LNCAP (cell line): ENCODE data around the gene KYNU.

Experiments
- TF ChIP-seq, protein P1 (sequence below): fragments of 450-650 bp; IDR thresholded peaks from 2 replicates; pipeline ENCODE4 v1.5.1; 2017; ENCODE audit warnings: mild to moderate bottlenecking

KYNU gene

DNA sequence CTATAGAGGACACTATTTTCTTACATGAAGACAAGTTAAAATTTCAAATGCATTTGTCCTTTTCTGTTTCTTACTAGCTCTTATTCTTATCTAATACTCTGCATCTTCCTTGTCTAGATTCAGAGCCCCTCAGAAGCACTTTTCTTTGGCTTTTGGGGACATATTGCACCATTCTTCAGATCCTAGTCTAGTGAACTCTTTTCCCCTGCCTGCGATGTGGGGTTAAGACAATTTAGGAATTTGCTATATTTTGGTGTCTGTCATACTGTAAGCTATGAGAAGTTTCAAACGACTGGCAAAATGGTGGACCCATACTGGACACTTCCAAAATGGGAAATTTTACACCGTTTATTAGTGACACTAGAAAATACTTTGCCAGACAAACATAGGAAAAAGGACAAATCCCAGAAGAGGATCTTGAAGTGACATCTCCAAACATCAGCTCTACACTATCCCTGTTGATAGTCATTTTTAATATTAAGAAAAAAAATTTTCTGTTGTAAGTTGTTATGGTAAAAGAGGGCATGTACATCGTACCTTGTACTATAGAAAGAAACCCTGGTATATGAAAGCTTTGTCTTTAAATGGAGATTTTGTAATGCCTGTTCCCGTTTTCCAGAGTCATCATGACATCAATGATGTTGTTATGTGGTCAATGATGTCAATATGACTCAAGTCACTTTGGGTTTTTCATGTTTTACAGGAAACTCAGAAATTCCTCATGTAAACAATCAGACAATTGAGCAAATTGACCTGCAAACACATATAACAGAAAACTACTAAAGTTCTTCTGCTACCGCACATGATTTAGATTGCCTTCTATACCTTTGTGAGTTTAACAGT, 4.4 kb upstream of the KYNU start:
- TF ChIP-seq, protein P1, sequence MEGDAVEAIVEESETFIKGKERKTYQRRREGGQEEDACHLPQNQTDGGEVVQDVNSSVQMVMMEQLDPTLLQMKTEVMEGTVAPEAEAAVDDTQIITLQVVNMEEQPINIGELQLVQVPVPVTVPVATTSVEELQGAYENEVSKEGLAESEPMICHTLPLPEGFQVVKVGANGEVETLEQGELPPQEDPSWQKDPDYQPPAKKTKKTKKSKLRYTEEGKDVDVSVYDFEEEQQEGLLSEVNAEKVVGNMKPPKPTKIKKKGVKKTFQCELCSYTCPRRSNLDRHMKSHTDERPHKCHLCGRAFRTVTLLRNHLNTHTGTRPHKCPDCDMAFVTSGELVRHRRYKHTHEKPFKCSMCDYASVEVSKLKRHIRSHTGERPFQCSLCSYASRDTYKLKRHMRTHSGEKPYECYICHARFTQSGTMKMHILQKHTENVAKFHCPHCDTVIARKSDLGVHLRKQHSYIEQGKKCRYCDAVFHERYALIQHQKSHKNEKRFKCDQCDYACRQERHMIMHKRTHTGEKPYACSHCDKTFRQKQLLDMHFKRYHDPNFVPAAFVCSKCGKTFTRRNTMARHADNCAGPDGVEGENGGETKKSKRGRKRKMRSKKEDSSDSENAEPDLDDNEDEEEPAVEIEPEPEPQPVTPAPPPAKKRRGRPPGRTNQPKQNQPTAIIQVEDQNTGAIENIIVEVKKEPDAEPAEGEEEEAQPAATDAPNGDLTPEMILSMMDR = no peak

DNA sequence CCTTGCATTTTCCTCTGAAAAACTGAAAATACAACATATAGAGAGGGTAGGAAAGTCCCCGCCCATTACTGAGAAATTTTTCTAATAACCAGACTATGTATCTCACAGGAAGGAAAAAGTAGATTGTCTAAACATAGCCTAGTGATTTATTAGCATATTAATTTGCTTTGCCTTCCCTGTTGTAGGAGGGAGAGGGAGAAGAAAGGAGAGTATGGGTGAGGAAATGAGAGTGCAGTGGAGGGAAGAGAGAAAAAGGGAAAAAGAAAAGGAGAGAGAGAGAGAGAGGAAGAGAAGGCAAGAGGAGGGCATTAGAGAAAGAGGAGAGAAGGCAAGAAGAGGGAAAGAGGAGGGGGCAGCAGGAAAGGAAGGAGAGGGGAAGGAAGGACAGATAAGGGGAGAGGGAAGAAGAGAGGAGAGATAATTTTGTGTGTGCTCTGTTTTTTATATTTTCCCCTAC, 3.6 kb upstream of the KYNU start:
- TF ChIP-seq, protein P1 = no peak

DNA sequence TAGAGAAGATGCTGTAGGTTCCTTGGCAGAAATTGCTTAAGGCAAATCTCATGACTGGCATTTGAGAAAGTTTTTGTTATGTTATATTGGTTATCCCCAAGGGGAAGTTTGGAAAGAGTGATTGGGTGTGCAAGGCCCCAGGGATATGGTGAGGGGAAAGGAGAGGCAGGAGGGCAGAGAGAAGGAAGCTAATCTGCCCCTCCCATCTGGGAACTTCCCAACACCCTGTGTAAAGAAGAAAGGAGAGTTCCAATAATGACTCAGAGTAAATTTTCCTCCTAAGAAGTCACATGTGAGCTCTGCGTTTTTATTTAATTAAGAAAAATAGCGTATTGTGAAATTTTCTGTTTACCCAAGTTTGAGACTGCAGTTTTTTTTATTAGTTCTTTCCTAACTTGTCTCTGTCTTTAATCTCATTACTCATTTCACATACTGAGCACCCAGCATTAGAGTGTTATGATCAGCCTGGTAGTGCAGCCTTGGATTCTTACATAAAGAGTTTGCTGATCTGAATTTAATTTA, 3.1 kb upstream of the KYNU start:
- TF ChIP-seq, protein P1 = no peak

DNA sequence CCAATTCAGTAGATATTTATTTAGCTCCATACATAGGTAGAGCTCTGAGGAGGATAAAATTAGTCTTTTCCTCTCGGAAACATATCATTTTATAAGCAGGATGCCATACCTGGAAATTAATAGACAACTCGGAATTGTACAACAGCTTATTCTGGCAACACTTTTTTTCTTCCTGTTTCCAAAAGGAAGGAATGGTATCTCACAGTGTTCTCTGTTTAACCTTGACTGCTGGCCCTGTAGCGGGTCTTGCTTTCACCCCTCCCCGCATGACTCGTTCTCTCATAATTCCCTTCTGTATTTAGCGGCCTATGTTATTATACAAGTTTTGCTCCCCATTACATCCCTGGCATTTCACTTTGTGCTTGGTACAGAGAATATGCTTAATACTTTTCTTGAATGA, 2.5 kb upstream of the KYNU start:
- TF ChIP-seq, protein P1 = no peak

DNA sequence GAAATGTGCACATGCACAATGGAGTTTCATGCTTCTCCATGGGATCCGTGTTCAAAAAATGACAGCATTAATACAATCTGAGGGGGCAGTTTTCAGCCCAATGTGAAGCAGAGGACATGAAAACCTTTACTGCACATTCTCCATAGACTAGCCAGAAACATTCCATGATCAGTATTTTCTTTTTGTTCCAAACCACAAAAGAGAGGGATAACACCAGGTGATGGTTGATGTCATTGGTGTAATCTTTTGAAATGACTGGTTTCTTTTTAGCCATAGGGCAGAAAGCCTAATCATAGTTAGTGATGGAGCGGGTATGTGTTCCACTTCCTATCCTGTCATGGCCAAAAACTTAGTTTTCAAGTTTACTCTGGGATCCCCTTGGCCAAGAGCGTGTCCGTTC, 1.8 kb upstream of the KYNU start:
- TF ChIP-seq, protein P1 = no peak

DNA sequence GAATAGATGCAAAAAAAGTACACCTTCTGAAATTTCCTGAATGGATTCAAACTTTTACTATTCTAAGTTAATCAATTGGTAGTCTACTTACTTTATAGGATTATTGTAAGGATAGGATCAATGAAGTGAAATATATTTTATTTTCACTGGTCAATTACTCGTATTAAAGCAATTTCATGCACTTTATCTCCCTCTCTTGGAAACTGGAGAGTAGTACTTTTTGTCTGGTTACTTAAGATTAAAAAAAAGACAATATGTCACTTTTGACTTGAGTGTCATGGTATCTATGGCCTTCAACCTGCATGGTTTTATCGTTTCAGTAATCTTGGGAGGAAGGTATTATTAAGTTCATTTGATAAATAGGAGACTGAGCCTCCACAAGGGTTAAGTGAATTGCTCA, 1.0 kb upstream of the KYNU start:
- TF ChIP-seq, protein P1 = no peak

DNA sequence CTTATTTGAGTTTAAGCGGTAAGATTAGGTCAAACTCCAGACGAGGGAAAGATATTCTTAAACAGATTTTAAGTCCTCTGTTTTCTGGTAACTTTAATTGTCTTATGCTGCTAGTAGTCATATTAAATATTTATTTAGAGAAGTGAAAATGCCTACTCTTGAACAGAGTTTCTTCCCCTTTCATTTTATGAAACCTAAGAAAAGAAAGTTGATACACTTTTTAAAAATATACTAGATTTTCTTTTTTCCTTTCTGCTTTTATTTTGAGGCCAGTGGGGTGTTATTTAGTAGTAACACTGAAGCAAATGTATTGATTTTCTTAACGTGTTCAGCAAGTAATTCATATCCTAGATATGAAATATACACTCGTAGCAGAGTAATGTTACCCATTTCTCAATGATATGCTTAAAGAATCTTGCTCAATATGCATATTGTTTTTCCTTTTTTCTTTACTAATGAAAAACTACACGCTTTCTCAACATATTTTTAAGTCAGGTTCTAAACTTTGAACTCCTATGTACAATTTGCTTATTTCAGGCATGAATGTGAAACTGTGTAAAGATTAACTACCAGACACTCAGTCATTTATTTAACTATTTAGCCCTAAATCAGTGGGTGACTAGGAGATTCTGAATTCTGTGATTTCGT, 691 bp downstream of the KYNU start:
- TF ChIP-seq, protein P1 = no peak
